Fibroblast of skin of right biceps (primary cell): ENCODE measurements around the gene PCOLCE2.

Experiments used
- DNase-seq: peaks from one replicate; pipeline ENCODE4 v3.0.0-alpha.2; 2013

PCOLCE2 gene

GRCh38 chr3:142888481-142889211, at the start of gene PCOLCE2:
TSS of gene PCOLCE2 (minus strand) at chr3:142889083. CDS start at chr3:142888896, 187 bp downstream.
- DNase-seq = peak; percentile 46

- DNase-seq = no peak
These were observed 47.1 kb upstream of the PCOLCE2 start for GRCh38 chr3:142935963-142936362.

GRCh38 chr3:142934887-142935269, 46.0 kb upstream of the PCOLCE2 start:
- DNase-seq = no peak

GRCh38 chr3:142934128-142934886, 45.4 kb upstream of the PCOLCE2 start:
- DNase-seq = no peak

- no peak for DNase-seq
These were observed 42.3 kb upstream of the PCOLCE2 start for GRCh38 chr3:142931222-142931621.

- DNase-seq = no peak
These were observed 41.6 kb upstream of the PCOLCE2 start for GRCh38 chr3:142930463-142930862.

GRCh38 chr3:142929890-142930289, 41.0 kb upstream of the PCOLCE2 start:
- DNase-seq = no peak

GRCh38 chr3:142929109-142929508, 40.2 kb upstream of the PCOLCE2 start:
- peak; percentile 24 for DNase-seq

- no peak for DNase-seq
These were observed 37.6 kb upstream of the PCOLCE2 start for GRCh38 chr3:142926368-142926944.

GRCh38 chr3:142925140-142925539, 36.3 kb upstream of the PCOLCE2 start:
- DNase-seq = no peak

GRCh38 chr3:142923694-142924093, 34.8 kb upstream of the PCOLCE2 start:
- no peak for DNase-seq

GRCh38 chr3:142916605-142917004, 27.7 kb upstream of the PCOLCE2 start:
- DNase-seq = no peak

- DNase-seq = no peak
These were observed 26.8 kb upstream of the PCOLCE2 start for GRCh38 chr3:142915636-142916035.

GRCh38 chr3:142914286-142914811, 25.5 kb upstream of the PCOLCE2 start:
- DNase-seq = no peak

GRCh38 chr3:142913432-142913831, 24.5 kb upstream of the PCOLCE2 start:
- DNase-seq = no peak

GRCh38 chr3:142912402-142913172, 23.7 kb upstream of the PCOLCE2 start:
- no peak for DNase-seq

- no peak for DNase-seq
These were observed 21.4 kb upstream of the PCOLCE2 start for GRCh38 chr3:142910280-142910679.

- no peak for DNase-seq
These were observed 20.4 kb upstream of the PCOLCE2 start for GRCh38 chr3:142909282-142909681.

- no peak for DNase-seq
These were observed 19.1 kb upstream of the PCOLCE2 start for GRCh38 chr3:142907996-142908395.

GRCh38 chr3:142904639-142905436, 16.0 kb upstream of the PCOLCE2 start:
- peak; percentile 33 for DNase-seq

GRCh38 chr3:142902356-142902755, 13.5 kb upstream of the PCOLCE2 start:
- no peak for DNase-seq
